22Rv1 (cell line): Measurements from ENCODE around the gene SLC25A22.
A peak's percentile ranks its signal among the peaks of the same experiment; 100 is the strongest.

Experiments used
- H3K27ac ChIP-seq: fragments of 450-650 bp; 2 replicates; pipeline ENCODE4 v1.5.1; 2017
- ZFX ChIP-seq: fragments of 450-650 bp; IDR thresholded peaks from 2 replicates; pipeline ENCODE4 v1.6.1; 2017; ENCODE audit warnings: antibody characterized with exemption, borderline replicate concordance
- TF ChIP-seq, protein P1 (sequence below): fragments of 450-650 bp; IDR thresholded peaks from 2 replicates; pipeline ENCODE4 v1.5.1; 2017; ENCODE audit warnings: mild to moderate bottlenecking

SLC25A22 gene

DNA sequence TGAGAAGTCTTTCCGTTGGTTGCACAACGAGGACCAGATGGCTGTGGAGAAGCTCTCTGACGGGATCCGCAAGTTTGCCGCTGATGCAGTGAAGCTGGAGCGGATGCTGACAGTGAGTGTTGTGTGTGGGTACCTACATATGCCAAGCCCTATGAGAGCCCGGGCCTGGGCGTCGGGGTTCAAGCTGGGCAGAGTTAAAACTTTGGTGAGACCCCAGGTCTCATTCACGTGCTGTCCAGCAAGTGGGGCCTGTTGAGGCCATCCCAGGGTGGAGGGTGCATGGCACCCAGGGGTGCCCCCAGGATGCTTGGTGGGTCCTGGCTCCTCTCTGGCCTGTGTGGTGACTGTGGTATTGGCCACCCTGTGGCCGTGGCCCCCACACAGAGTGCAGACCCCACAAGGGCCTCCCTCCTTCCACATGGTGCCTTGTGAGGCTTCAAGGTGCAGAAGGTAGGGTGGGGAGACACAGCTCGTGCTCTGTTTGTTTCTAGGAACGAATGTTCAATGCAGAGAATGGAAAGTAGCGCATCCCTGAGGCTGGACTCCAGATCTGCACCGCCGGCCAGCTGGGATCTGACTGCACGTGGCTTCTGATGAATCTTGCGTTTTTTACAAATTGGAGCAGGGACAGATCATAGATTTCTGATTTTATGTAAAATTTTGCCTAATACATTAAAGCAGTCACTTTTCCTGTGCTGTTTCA, 33.6 kb downstream of the SLC25A22 start:
- TF ChIP-seq, protein P1, sequence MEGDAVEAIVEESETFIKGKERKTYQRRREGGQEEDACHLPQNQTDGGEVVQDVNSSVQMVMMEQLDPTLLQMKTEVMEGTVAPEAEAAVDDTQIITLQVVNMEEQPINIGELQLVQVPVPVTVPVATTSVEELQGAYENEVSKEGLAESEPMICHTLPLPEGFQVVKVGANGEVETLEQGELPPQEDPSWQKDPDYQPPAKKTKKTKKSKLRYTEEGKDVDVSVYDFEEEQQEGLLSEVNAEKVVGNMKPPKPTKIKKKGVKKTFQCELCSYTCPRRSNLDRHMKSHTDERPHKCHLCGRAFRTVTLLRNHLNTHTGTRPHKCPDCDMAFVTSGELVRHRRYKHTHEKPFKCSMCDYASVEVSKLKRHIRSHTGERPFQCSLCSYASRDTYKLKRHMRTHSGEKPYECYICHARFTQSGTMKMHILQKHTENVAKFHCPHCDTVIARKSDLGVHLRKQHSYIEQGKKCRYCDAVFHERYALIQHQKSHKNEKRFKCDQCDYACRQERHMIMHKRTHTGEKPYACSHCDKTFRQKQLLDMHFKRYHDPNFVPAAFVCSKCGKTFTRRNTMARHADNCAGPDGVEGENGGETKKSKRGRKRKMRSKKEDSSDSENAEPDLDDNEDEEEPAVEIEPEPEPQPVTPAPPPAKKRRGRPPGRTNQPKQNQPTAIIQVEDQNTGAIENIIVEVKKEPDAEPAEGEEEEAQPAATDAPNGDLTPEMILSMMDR = no peak
- TF ChIP-seq ZFX = no peak
- peak overlapping the region; percentile 60; the same call in 1 of the 2 replicates for H3K27ac ChIP-seq

DNA sequence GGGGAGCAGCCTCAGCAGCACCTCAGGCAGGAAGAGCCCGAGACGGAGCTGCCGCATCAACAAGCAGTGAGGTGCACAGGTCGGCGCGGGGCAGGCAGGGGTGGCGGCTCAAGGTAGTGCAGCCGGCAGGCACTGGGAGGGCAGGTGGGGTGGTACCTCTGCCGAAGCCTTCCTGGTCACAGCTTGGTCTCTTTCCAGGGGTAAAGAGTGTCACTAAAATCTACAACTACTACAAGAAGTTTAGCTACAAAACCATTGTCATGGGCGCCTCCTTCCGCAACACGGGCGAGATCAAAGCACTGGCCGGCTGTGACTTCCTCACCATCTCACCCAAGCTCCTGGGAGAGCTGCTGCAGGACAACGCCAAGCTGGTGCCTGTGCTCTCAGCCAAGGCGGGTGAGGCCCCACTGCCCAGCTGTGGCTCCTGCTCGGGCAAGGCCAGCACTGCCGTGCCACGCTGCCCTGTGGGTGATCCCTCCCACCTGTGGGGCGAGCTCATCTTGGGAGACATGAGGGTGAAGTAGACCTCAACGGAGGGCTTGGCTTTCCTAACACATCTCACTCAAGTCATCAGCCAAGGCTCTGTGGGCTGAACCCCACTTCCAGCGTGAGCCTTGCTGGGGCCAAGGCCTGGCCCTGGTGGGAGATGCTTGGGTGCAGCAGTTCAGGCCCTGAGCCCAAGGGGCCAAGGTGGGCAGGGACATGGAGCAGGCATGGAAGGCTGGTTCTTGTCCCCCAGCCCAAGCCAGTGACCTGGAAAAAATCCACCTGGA, 34.3 kb downstream of the SLC25A22 start:
- TF ChIP-seq ZFX = no peak
- TF ChIP-seq, protein P1 = no peak
- H3K27ac ChIP-seq = peak overlapping the region; percentile 60

DNA sequence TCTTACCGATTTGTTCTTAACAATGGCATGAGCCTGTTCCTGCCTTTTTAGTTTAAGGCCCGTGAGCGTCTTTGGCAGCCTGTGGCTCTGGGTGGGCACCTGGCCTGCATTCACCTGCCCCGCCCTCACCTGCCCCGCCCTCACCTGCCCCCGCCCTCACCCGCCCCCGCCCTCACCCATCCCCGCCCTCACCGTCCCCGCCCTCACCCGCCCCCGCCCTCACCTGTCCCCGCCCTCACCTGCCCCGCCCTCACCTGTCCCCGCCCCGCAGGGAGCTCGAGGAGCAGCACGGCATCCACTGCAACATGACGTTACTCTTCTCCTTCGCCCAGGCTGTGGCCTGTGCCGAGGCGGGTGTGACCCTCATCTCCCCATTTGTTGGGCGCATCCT, 35.0 kb downstream of the SLC25A22 start:
- no peak for TF ChIP-seq ZFX
- TF ChIP-seq, protein P1 = no peak
- peak overlapping the region; percentile 60 for H3K27ac ChIP-seq

DNA sequence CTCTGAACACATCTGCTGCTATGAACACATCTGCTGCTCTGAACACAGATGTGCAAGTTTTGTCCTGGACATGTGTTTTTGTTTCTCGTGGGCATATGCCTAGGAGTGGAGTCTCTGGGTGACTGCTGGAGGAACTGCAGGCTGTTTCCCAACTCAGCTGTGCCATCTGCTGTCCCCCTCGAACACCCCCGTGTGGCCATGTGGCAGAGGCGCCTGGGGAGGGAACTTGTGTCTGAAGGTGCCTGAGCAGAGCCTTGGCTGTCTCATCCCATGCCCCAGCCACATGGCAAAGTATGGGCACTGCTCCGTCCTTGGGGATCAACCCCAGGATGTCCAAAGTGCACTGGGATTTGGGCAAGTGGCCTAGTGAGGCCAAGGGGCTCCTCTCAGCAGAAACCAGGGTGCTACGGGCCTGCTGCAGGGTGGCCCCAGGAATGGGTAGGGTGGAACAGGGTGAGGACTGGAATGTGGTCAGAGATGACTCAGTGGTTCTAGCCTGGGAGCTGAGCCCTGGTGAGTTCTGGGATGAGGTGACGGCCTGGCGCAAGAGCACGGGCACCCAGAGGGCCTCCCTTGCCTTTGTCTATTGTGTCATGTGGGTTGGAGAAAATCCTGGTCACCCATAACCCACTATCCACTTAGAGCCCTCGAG, 35.5 kb downstream of the SLC25A22 start:
- no peak for TF ChIP-seq ZFX
- TF ChIP-seq, protein P1 = 0 out of 2 replicates have a peak, but pooled peaks have one; percentile 6
- H3K27ac ChIP-seq = peak overlapping the region; percentile 60

DNA sequence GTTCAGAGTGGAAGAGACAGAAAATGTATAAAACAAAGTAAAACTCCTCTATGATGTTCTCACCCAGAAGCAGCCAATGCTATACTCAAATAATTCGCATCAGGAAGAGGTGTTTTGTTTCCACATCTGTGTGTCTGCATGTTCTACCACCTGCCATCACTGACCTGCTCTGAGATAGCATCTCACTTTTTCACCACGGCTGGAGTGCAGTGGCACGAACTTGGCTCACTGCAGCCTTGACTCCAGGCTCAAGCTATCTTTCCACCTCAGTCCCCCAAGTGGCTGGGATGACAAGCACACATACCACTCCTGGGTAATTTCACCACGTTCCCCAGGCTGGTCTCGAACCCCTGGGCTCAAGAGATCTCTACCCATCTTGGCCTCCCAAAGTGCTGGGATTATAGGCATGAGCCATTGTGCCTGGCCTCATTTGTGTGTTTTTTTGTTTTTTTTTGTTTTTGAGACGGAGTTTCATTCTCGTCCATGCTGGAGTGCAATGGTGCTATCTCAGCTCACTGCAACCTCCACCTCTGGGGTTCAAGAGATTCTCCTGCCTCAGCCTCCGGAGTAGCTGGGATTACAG, 36.5 kb downstream of the SLC25A22 start:
- H3K27ac ChIP-seq = peak overlapping the region; percentile 60; the same call in 1 of the 2 replicates
- TF ChIP-seq, protein P1 = no peak
- TF ChIP-seq ZFX = no peak

DNA sequence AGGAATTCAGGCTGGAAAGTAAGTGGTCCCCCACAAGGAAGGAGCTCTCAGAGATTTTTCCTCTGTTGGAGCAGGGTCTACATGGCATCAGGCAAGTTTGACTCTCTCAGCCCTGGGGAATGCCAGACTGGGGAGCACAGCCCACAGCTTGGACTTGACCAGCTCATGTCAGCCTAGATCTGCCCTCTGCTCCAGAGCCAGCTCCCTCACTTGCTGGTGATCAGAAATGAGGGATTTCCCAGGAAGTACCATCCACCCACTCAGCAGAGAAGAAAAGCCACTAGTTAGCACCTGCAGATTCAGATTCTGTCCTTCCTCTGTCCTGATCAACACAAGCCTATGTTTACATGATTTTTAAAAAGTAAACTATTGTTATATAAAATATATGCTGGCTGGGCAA, 37.8 kb downstream of the SLC25A22 start:
- H3K27ac ChIP-seq = no peak overlapping the region
- TF ChIP-seq, protein P1 = no peak
- TF ChIP-seq ZFX = no peak
